HL-60 (cell line): ENCODE measurements around the gene CFAP57.

ENCODE experiments used
- DNase-seq, 2 experiments: peaks; one replicate each; pipeline ENCODE4 v3.0.0-alpha.2; 2010 to 2020; ENCODE audit warnings: low read depth in 1 of 2, low spot score in 1 of 2
- H3K27ac ChIP-seq: fragments of 250-450 bp; sonication (Bioruptor Pico); replicated peaks from 2 replicates; pipeline ENCODE4 v1.5.1; 2020; ENCODE audit warnings: mild to moderate bottlenecking, moderate library complexity
- H3K27me3 ChIP-seq: fragments of 250-450 bp; sonication (Bioruptor Pico); 2 replicates; pipeline ENCODE4 v1.5.1; 2021; ENCODE audit warnings: mild to moderate bottlenecking, moderate library complexity; ENCODE audit not compliant: insufficient read depth, poor library complexity, severe bottlenecking
- H3K4me3 ChIP-seq: replicated peaks from 2 replicates; pipeline ENCODE4 v1.5.1; 2011; ENCODE audit warnings: mild to moderate bottlenecking, control low read depth, low read length; ENCODE audit not compliant: insufficient read depth
- CTCF ChIP-seq: IDR thresholded peaks from one replicate; pipeline ENCODE4 v1.5.1; 2011; ENCODE audit warnings: low read length, control low read depth, inconsistent platforms; ENCODE audit not compliant: insufficient read depth
- GABPA ChIP-seq: IDR thresholded peaks from 2 replicates; pipeline ENCODE4 v1.6.1; 2012; ENCODE audit warnings: low read depth
- POLR2AphosphoS5 ChIP-seq: IDR thresholded peaks from 2 replicates; pipeline ENCODE4 v1.6.1; 2012; ENCODE audit warnings: low read depth
- REST ChIP-seq: IDR thresholded peaks from 2 replicates; pipeline ENCODE4 v1.6.1; 2012; ENCODE audit warnings: low read depth; ENCODE audit not compliant: insufficient replicate concordance
- SPI1 ChIP-seq: IDR thresholded peaks from 2 replicates; pipeline ENCODE4 v1.6.1; 2012; ENCODE audit warnings: low read depth, mild to moderate bottlenecking, borderline replicate concordance

The CFAP57 gene

GRCh38 chr1:43233631-43234030 lies 61.5 kb downstream of the CFAP57 start:
- TF ChIP-seq POLR2AphosphoS5: no peak
- TF ChIP-seq CTCF: no peak
- no peak for TF ChIP-seq GABPA
- no peak for TF ChIP-seq SPI1
- no peak for TF ChIP-seq REST
- H3K27me3 ChIP-seq: no peaks in the 10 kb centered on the region

GRCh38 chr1:43234267-43234666 lies 62.1 kb downstream of the CFAP57 start:
- DNase-seq: no peak
- H3K27ac ChIP-seq: no peak overlapping the region

More at GRCh38 chr1:43233631-43234030, 61.5 kb downstream of the CFAP57 start:
- Histone ChIP-seq H3K27ac (no peak overlapping the region), H3K4me3 (no peak overlapping the region)
- no peak for DNase-seq

DNA sequence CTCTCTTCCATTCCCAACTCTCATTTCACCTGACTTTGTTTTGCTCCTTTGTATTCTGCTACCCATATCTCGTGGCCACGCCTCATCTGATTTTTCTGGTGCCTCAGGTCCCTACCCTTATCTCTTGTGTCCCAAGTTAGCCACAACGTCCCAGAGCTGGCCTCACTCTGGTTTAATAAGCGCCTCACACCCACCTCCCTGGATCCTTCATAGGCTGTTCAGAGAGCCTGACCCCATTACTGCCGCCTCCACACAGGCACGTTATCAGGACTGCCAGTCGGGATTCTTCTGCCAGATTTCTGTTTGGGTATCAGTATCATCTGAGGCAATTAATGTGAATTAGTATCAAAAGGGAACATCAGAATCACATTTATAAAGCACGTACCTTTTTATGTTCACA lies 62.9 kb downstream of the CFAP57 start:
- Histone ChIP-seq H3K27me3 (no peaks in the 10 kb centered on the region), H3K27ac (no peak overlapping the region), H3K4me3 (no peak overlapping the region)
- TF ChIP-seq REST (no peak), CTCF (no peak), SPI1 (no peak), POLR2AphosphoS5 (no peak), GABPA (no peak)
- no peak for DNase-seq

More at GRCh38 chr1:43234267-43234666, 62.1 kb downstream of the CFAP57 start:
- H3K27me3 ChIP-seq: no peaks in the 10 kb centered on the region
- no peak overlapping the region for H3K4me3 ChIP-seq
- TF ChIP-seq POLR2AphosphoS5 (no peak), GABPA (no peak), CTCF (no peak), SPI1 (no peak), REST (no peak)
